ENCODE measurements around the gene FAM120B. TPM values are rescaled to one million over a fixed set of nuclear protein-coding genes. Genes with fewer than 3 reads are reported as not detected.

The FAM120B gene
- total RNA-seq = 10 to 100 TPM; 10.7 to 17.0 (median 13.5) TPM

GRCh38 chr6:170306324-170307079 is at the start of gene FAM120B:
Gene FAM120B, plus strand, starts transcription at chr6:170306758. Its CDS starts 10,633 bp downstream, at chr6:170317391.
- no peaks in the 10 kb centered on the region for H3K9me3 ChIP-seq
- TF ChIP-seq POLR2A (IDR thresholded peaks at IDR 0.05) (peak; percentile 96 to 99), CTCF (IDR thresholded peaks at IDR 0.05 in 4 of 5, conservative IDR thresholded peaks at IDR 0.05 in 1 of 5) (no peak)
- H3K27me3 ChIP-seq = no peaks in the 10 kb centered on the region
- intact Hi-C loops (cut with DNase I; ENCODE audit: low total_unique reads) (loop anchor here (5.0 kb wide), 1 partner anchor 216 kb away; no protein-coding TSS in a partner anchor), in situ Hi-C loops (cut with MboI; ENCODE audit: low sequenced_read_pairs in 4 of 4) (no loop called here)
- DNase-seq = peak; percentile 94 to 96
- peak; percentile 96 to 99 for ATAC-seq
- H3K27ac ChIP-seq = peak within 1 kb of the TSS; percentile 85 to 95 (median 89)
- H3K4me1 ChIP-seq = peaks cover 25 to 46% of the 10 kb centered on the region in 2 donors
- no peaks in the 10 kb centered on the region for H3K36me3 ChIP-seq
- peak within 1 kb of the TSS; percentile 79 to 98 (median 88) for H3K4me3 ChIP-seq

GRCh38 chr6:170257376-170257775 is 49.2 kb upstream of the FAM120B start:
- Histone ChIP-seq H3K9me3 (no peaks in the 10 kb centered on the region), H3K4me3 (no peak overlapping the region), H3K4me1 (no peaks in the 10 kb centered on the region), H3K27ac (no peak overlapping the region), H3K36me3 (no peaks in the 10 kb centered on the region), H3K27me3 (no peaks in the 10 kb centered on the region)
- TF ChIP-seq POLR2A (IDR thresholded peaks at IDR 0.05) = no peak
- no peak for TF ChIP-seq CTCF (IDR thresholded peaks at IDR 0.05 in 4 of 5, conservative IDR thresholded peaks at IDR 0.05 in 1 of 5)
- DNase-seq = no peak
- no peak for ATAC-seq
- intact Hi-C loops (cut with DNase I; ENCODE audit: low total_unique reads) = no loop called here
- in situ Hi-C loops (cut with MboI; ENCODE audit: low sequenced_read_pairs in 4 of 4) = no loop called here

- no peak for DNase-seq
- intact Hi-C loops (cut with DNase I; ENCODE audit: low total_unique reads) = no loop called here
- ATAC-seq = no peak
- no peaks in the 10 kb centered on the region for H3K27me3 ChIP-seq
- H3K4me1 ChIP-seq = no peaks in the 10 kb centered on the region
- H3K27ac ChIP-seq = no peak overlapping the region
- no peak for TF ChIP-seq CTCF (IDR thresholded peaks at IDR 0.05 in 4 of 5, conservative IDR thresholded peaks at IDR 0.05 in 1 of 5)
- no peak for TF ChIP-seq POLR2A (IDR thresholded peaks at IDR 0.05)
- H3K4me3 ChIP-seq = no peak overlapping the region
- H3K9me3 ChIP-seq = no peaks in the 10 kb centered on the region
- in situ Hi-C loops (cut with MboI; ENCODE audit: low sequenced_read_pairs in 4 of 4) = no loop called here
- no peaks in the 10 kb centered on the region for H3K36me3 ChIP-seq
Observed at GRCh38 chr6:170258407-170258806, 48.2 kb upstream of the FAM120B start.

- DNase-seq (no peak), ATAC-seq (no peak)
- in situ Hi-C loops (cut with MboI; ENCODE audit: low sequenced_read_pairs in 4 of 4) = no loop called here
- intact Hi-C loops (cut with DNase I; ENCODE audit: low total_unique reads) = no loop called here
- H3K9me3 ChIP-seq = no peaks in the 10 kb centered on the region
- H3K4me3 ChIP-seq = no peak overlapping the region
- no peaks in the 10 kb centered on the region for H3K36me3 ChIP-seq
- no peak overlapping the region for H3K27ac ChIP-seq
- no peaks in the 10 kb centered on the region for H3K27me3 ChIP-seq
- TF ChIP-seq CTCF (IDR thresholded peaks at IDR 0.05 in 4 of 5, conservative IDR thresholded peaks at IDR 0.05 in 1 of 5) (no peak), POLR2A (IDR thresholded peaks at IDR 0.05) (no peak)
- H3K4me1 ChIP-seq = no peaks in the 10 kb centered on the region
Observed at GRCh38 chr6:170259278-170259677, 47.3 kb upstream of the FAM120B start.

Data from gastrocnemius medialis (tissue), 4 donors.